T-cell (primary cell): ENCODE data around the gene URAD. TPM values are rescaled to one million over a fixed set of nuclear protein-coding genes. Genes with fewer than 3 reads are reported as not detected.
"Not testable (repeated sequence)": the region's sequence is repeated elsewhere in the genome, so short reads cannot be mapped to it uniquely, and the experiment has no call there.

Experiments
- ATAC-seq, 4 experiments: fragments of 200-7000 bp in 3 of 4; fragments of 150-1000 bp in 1 of 4; cut with Tn5 transposase; replicated peaks in 1 of 4; 1 replicate in 3 of 4; 2 replicates in 1 of 4; pipeline ENCODE4 v1.10.0; 2021; ENCODE audit warnings: moderate library complexity in 3 of 4, mild to moderate bottlenecking in 2 of 4, moderate number of reproducible peaks in 1 of 4
- CTCF ChIA-PET, 2 donors: fragments of 300-600 bp; sonication (Branson Sonifier 250); formaldehyde crosslinking; loops; one replicate each; lab custom pipeline; 2022; ENCODE audit warnings: antibody characterized with exemption in 2 of 2; lab: Charles Lee
- POLR2A ChIA-PET, 2 donors: fragments of 300-600 bp; sonication (Branson Sonifier 250); formaldehyde crosslinking; loops; one replicate each; lab custom pipeline; 2022; ENCODE audit warnings: antibody characterized with exemption in 2 of 2; lab: Charles Lee
- DNase-seq, 35 experiments: peaks; one replicate each; pipeline versions ENCODE4 v3.0.0 to v3.0.0-alpha.2; 2013 to 2023
- H3K27ac ChIP-seq: one replicate; pipeline ENCODE4 v1.5.1; 2013; ENCODE audit warnings: low read length
- H3K27me3 ChIP-seq, 2 experiments: replicated peaks in 1 of 2; 1 replicate in 1 of 2; 2 replicates in 1 of 2; pipeline versions ENCODE4 v1.6.1 to v1.7.0; 2013; ENCODE audit warnings: low read length in 1 of 2, mixed read lengths in 1 of 2; ENCODE audit not compliant: control insufficient read depth in 2 of 2, insufficient read depth in 2 of 2; ENCODE audit errors: extremely low read depth in 1 of 2
- H3K36me3 ChIP-seq, 2 donors: 1 replicate in 1 of 2; 2 replicates in 1 of 2; pipeline versions ENCODE4 v1.6.1 to v1.7.0; 2013; ENCODE audit warnings: low read length in 1 of 2; ENCODE audit not compliant: control insufficient read depth in 2 of 2, insufficient read depth in 1 of 2; ENCODE audit errors: extremely low read depth in 1 of 2
- H3K4me1 ChIP-seq, 2 experiments: 1 replicate in 1 of 2; 2 replicates in 1 of 2; pipeline versions ENCODE4 v1.6.1 to v1.7.0; 2013; ENCODE audit warnings: low read length in 2 of 2, mixed read lengths in 1 of 2; ENCODE audit not compliant: insufficient read depth in 2 of 2, control insufficient read depth in 1 of 2; ENCODE audit errors: extremely low read depth in 1 of 2
- H3K4me3 ChIP-seq, 2 donors: 1 replicate in 1 of 2; 2 replicates in 1 of 2; pipeline versions ENCODE4 v1.5.1 to v1.7.0; 2013; ENCODE audit warnings: mild to moderate bottlenecking in 2 of 2, low read length in 1 of 2, moderate library complexity in 1 of 2; ENCODE audit not compliant: control insufficient read depth in 1 of 2; ENCODE audit errors: extremely low read depth in 1 of 2
- H3K9me3 ChIP-seq: 2 replicates; pipeline ENCODE4 v1.7.0; 2013
- H3K27ac Mint-ChIP-seq, 2 donors: one replicate each; pipeline ENCODE4 v1.8.0; 2020 to 2021; ENCODE audit warnings: mild to moderate bottlenecking in 2 of 2, mixed read lengths in 2 of 2
- H3K27me3 Mint-ChIP-seq, 2 donors: one replicate each; pipeline ENCODE4 v1.8.0; 2021 to 2022; ENCODE audit warnings: mixed read lengths in 2 of 2
- H3K36me3 Mint-ChIP-seq: one replicate; pipeline ENCODE4 v1.8.0; 2021; ENCODE audit warnings: mixed read lengths
- H3K4me1 Mint-ChIP-seq, 3 donors: one replicate each; pipeline ENCODE4 v1.8.0; 2020 to 2022; ENCODE audit warnings: mixed read lengths in 3 of 3, mild to moderate bottlenecking in 1 of 3
- H3K4me3 Mint-ChIP-seq, 3 donors: one replicate each; pipeline ENCODE4 v1.8.0; 2020 to 2022; ENCODE audit warnings: mild to moderate bottlenecking in 3 of 3, mixed read lengths in 3 of 3, moderate library complexity in 3 of 3
- H3K9me3 Mint-ChIP-seq, 3 donors: one replicate each; pipeline ENCODE4 v1.8.0; 2020 to 2022; ENCODE audit warnings: mixed read lengths in 3 of 3
- WGBS: methylation state at CpG from one replicate; pipeline ENCODE4 v1.1.5; 2013; ENCODE audit warnings: missing lambda C conversion rate; ENCODE audit not compliant: insufficient coverage; 5-methylcytosine and 5-hydroxymethylcytosine counted together
- total RNA-seq, 35 experiments: library from RNA in 6 of 35; stranded (reverse) in 6 of 35; fragments of 120-200 nt in 1 of 35; gene quantifications; one replicate each; pipeline versions ENCODE4 v1.2.1 to v1.2.4 and lab custom pipeline; 2013 to 2026

Gene URAD
- total RNA-seq, 5 donors from 2014 or later (not counting 1 experiment from before 2014, with no cell fraction given): not detected

DNA sequence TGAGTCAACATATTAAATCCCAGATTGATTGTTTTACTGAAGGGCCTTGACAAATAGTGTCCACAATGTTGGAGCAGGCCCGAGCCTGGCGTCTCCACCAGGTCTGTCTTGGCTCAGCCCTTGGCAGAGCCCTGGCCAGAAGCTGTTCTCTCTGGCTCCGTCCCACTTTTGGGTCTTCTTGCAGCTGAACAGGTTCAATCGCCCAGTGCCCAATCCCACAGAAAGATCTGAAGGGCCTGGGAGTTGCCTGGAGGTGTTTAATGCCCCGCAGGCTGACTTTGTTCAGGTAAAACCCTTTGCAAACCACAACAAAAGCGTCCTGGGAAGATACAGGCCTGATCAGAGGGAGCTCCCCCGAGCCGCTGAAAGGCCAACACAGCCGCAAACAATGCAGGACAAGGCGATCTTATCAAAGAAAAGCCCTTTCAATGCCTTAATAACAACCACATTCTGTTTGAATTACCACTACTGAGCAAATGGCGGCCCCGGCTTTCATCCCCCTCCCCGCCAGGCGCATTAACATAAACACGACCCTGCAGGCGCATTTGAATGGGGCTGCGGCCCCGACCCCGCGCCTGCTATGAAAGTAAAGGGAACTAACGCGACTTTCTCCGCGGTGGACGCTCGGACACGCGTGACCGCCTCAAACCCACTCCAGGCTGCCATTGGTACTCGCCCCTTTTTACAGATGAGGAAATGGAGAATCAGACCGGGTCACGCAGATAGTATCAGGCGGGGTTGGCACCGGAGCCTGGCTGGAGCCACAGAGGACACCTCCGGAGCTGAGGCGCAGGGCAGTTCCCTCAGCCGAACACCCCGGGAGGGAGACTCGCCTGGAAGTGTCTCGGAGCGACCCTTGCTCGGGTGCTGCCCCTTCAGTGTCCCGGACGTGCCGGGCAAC is 22.5 kb downstream of the URAD start:
- Mint-ChIP-seq H3K4me3 (peak overlapping the region in 1 of 3 donors; percentile 33), H3K4me1 (peaks cover 22 to 35% (median 31%) of the 10 kb centered on the region in 3 donors), H3K36me3 (no peaks in the 10 kb centered on the region), H3K9me3 (no peaks in the 10 kb centered on the region), H3K27me3 (peaks cover 55 to 86% of the 10 kb centered on the region in 2 donors), H3K27ac (no peak overlapping the region)
- CTCF ChIA-PET: no interaction called here
- Histone ChIP-seq H3K4me1 (peaks cover 0 to 21% of the 10 kb centered on the region in 2 experiments), H3K4me3 (no peak overlapping the region), H3K9me3 (no peaks in the 10 kb centered on the region), H3K27me3 (peaks cover 21 to 84% of the 10 kb centered on the region in 2 experiments), H3K36me3 (no peaks in the 10 kb centered on the region), H3K27ac (no peak overlapping the region)
- DNase-seq: no peak
- POLR2A ChIA-PET: no interaction called here
- ATAC-seq: no peak
- WGBS: 14% methylated on average over 45 of the region's 45 CpGs

DNA sequence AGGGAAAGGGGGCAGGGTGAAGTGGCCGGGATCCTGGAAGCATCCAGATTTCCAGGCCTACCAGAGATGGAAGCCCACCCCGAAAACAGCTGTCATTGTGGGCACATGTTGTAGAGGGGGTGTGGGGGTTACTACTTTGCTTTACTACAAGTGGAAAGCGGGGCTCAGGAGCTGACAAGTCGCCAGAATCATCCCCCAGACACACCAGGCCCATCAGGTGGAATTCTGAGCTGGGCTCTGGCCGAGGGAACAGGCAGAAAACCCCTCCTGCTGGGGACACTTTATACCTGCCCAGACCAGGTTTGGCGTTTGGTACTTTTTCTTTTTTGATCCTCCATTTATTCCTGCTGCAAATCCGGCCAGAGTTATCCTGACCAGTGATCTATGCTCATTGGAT is 23.2 kb downstream of the URAD start:
- Mint-ChIP-seq H3K4me3 (no peak overlapping the region), H3K27me3 (peaks cover 50 to 80% of the 10 kb centered on the region in 2 donors), H3K27ac (no peak overlapping the region), H3K36me3 (no peaks in the 10 kb centered on the region), H3K4me1 (peaks cover 22 to 34% (median 33%) of the 10 kb centered on the region in 3 donors), H3K9me3 (no peaks in the 10 kb centered on the region)
- no peak overlapping the region for H3K27ac ChIP-seq
- no peak overlapping the region for H3K4me3 ChIP-seq
- H3K27me3 ChIP-seq: peaks cover 20 to 83% of the 10 kb centered on the region in 2 experiments
- no peaks in the 10 kb centered on the region for H3K9me3 ChIP-seq
- ChIA-PET POLR2A (no interaction called here), CTCF (no interaction called here)
- H3K36me3 ChIP-seq: no peaks in the 10 kb centered on the region
- ATAC-seq (no peak), DNase-seq (no peak)
- WGBS: 60% methylated on average over 3 of the region's 7 CpGs
- H3K4me1 ChIP-seq: peaks cover 0 to 26% of the 10 kb centered on the region in 2 experiments

- no CpG with 5 or more reads among the region's 15 CpGs for WGBS
- ChIA-PET CTCF (interaction anchor here in 1 of 2 donors (0.6 kb wide), 1 partner anchor 9 kb away, joined by 7 read pairs; no protein-coding TSS in a partner anchor), POLR2A (interaction anchor here in 1 of 2 donors (0.6 kb wide), 1 partner anchor 848 kb away, joined by 3 read pairs; no protein-coding TSS in a partner anchor)
- H3K27me3 Mint-ChIP-seq: peaks cover 53 to 80% of the 10 kb centered on the region in 2 donors
- no peaks in the 10 kb centered on the region for H3K36me3 ChIP-seq
- no peaks in the 10 kb centered on the region for H3K9me3 ChIP-seq
- H3K4me1 ChIP-seq: peaks cover 0 to 29% of the 10 kb centered on the region in 2 experiments
- no peaks in the 10 kb centered on the region for H3K36me3 Mint-ChIP-seq
- no peak overlapping the region for H3K4me3 ChIP-seq
- no peak overlapping the region for H3K27ac Mint-ChIP-seq
- H3K4me3 Mint-ChIP-seq: no peak overlapping the region
- peaks cover 19 to 85% of the 10 kb centered on the region in 2 experiments for H3K27me3 ChIP-seq
- H3K4me1 Mint-ChIP-seq: peaks cover 21 to 37% (median 36%) of the 10 kb centered on the region in 3 donors
- H3K27ac ChIP-seq: no peak overlapping the region
- ATAC-seq (no peak), DNase-seq (no peak)
- no peaks in the 10 kb centered on the region for H3K9me3 Mint-ChIP-seq
These were observed 23.7 kb downstream of the URAD start for GRCh38 chr13:27964741-27965323.

GRCh38 chr13:27964206-27964605 is 24.3 kb downstream of the URAD start:
- not testable (repeated sequence) for H3K4me3 ChIP-seq, ATAC-seq, H3K9me3 Mint-ChIP-seq, H3K36me3 Mint-ChIP-seq, DNase-seq, H3K27ac Mint-ChIP-seq, H3K27ac ChIP-seq, H3K9me3 ChIP-seq, H3K36me3 ChIP-seq, H3K4me3 Mint-ChIP-seq
- POLR2A ChIA-PET: interaction anchor here in 1 of 2 donors (0.6 kb wide), 1 partner anchor 849 kb away, joined by 3 read pairs; no protein-coding TSS in a partner anchor
- peaks cover 48 to 79% of the 10 kb centered on the region in 2 donors for H3K27me3 Mint-ChIP-seq
- peaks cover 14 to 33% (median 30%) of the 10 kb centered on the region in 3 donors for H3K4me1 Mint-ChIP-seq
- peaks cover 17 to 85% of the 10 kb centered on the region in 2 experiments for H3K27me3 ChIP-seq
- CTCF ChIA-PET: interaction anchor here in 1 of 2 donors (0.6 to 0.7 kb wide), 2 partner anchors 8 to 1931 kb away, joined by 3 to 7 read pairs; no protein-coding TSS in a partner anchor
- WGBS: 69% methylated on average over 12 of the region's 13 CpGs
- peaks cover 0 to 29% of the 10 kb centered on the region in 2 experiments for H3K4me1 ChIP-seq

- no peak overlapping the region for H3K27ac ChIP-seq
- H3K27me3 ChIP-seq: peaks cover 17 to 83% of the 10 kb centered on the region in 2 experiments
- CTCF ChIA-PET: interaction anchor here in 1 of 2 donors (0.7 kb wide), 1 partner anchor 1930 kb away, joined by 3 read pairs; no protein-coding TSS in a partner anchor
- DNase-seq: no peak
- no peaks in the 10 kb centered on the region for H3K36me3 ChIP-seq
- 80% methylated on average over 1 of the region's 3 CpGs for WGBS
- no peak overlapping the region for H3K4me3 ChIP-seq
- no peaks in the 10 kb centered on the region for H3K36me3 Mint-ChIP-seq
- ATAC-seq: no peak
- no peaks in the 10 kb centered on the region for H3K9me3 Mint-ChIP-seq
- peaks cover 12 to 31% (median 29%) of the 10 kb centered on the region in 3 donors for H3K4me1 Mint-ChIP-seq
- H3K27me3 Mint-ChIP-seq: peaks cover 52 to 83% of the 10 kb centered on the region in 2 donors
- H3K9me3 ChIP-seq: no peaks in the 10 kb centered on the region
- no peak overlapping the region for H3K4me3 Mint-ChIP-seq
- H3K27ac Mint-ChIP-seq: no peak overlapping the region
- H3K4me1 ChIP-seq: peaks cover 0 to 29% of the 10 kb centered on the region in 2 experiments
- POLR2A ChIA-PET: no interaction called here
These were observed 25.0 kb downstream of the URAD start for GRCh38 chr13:27963491-27963890.

GRCh38 chr13:27962982-27963381 is 25.5 kb downstream of the URAD start:
- no peak overlapping the region for H3K4me3 ChIP-seq
- no peaks in the 10 kb centered on the region for H3K9me3 ChIP-seq
- no peaks in the 10 kb centered on the region for H3K36me3 ChIP-seq
- H3K36me3 Mint-ChIP-seq: no peaks in the 10 kb centered on the region
- ChIA-PET POLR2A (no interaction called here), CTCF (no interaction called here)
- ATAC-seq (no peak), DNase-seq (no peak)
- no peak overlapping the region for H3K27ac Mint-ChIP-seq
- H3K27me3 ChIP-seq: peaks cover 17 to 85% of the 10 kb centered on the region in 2 experiments
- no peak overlapping the region for H3K27ac ChIP-seq
- 64% methylated on average over 7 of the region's 9 CpGs for WGBS
- peaks cover 11 to 30% (median 27%) of the 10 kb centered on the region in 3 donors for H3K4me1 Mint-ChIP-seq
- peaks cover 0 to 26% of the 10 kb centered on the region in 2 experiments for H3K4me1 ChIP-seq
- no peaks in the 10 kb centered on the region for H3K9me3 Mint-ChIP-seq
- no peak overlapping the region for H3K4me3 Mint-ChIP-seq
- H3K27me3 Mint-ChIP-seq: peaks cover 53 to 87% of the 10 kb centered on the region in 2 donors
